Neural progenitor cell (in vitro differentiated cells): Measurements from ENCODE around the gene NT5DC1. TPM values are rescaled to one million over a fixed set of nuclear protein-coding genes. Genes with fewer than 3 reads are reported as not detected.
A peak's percentile ranks its signal among the peaks of the same experiment; 100 is the strongest.

Experiments
- DNase-seq: peaks from one replicate; pipeline ENCODE4 v3.0.0-alpha.2; 2016; ENCODE audit warnings: low spot score
- H2AFZ ChIP-seq: fragments of 200-600 bp; sonication (generic); replicated peaks from 2 replicates; pipeline ENCODE4 v1.6.1; 2016; ENCODE audit warnings: antibody characterized with exemption
- H3F3A ChIP-seq: fragments of 200-600 bp; sonication (generic); 2 replicates; pipeline ENCODE4 v1.6.1; 2016; ENCODE audit warnings: antibody characterized with exemption, low read depth
- H3K27ac ChIP-seq: fragments of 200-600 bp; sonication (generic); 2 replicates; pipeline ENCODE4 v1.5.1; 2016; ENCODE audit warnings: mild to moderate bottlenecking
- H3K27me3 ChIP-seq: fragments of 200-600 bp; sonication (generic); 2 replicates; pipeline ENCODE4 v1.6.1; 2016; ENCODE audit warnings: mild to moderate bottlenecking, moderate library complexity
- H3K36me3 ChIP-seq: fragments of 200-600 bp; sonication (generic); 2 replicates; pipeline ENCODE4 v1.5.1; 2016
- H3K4me1 ChIP-seq: fragments of 200-600 bp; sonication (generic); 2 replicates; pipeline ENCODE4 v1.6.1; 2016; ENCODE audit warnings: mixed run types
- H3K4me2 ChIP-seq: fragments of 200-600 bp; sonication (generic); 2 replicates; pipeline ENCODE4 v1.6.1; 2016
- H3K4me3 ChIP-seq: fragments of 200-600 bp; sonication (generic); 2 replicates; pipeline ENCODE4 v1.5.1; 2016
- H3K79me2 ChIP-seq: fragments of 200-600 bp; sonication (generic); 2 replicates; pipeline ENCODE4 v1.6.1; 2016; ENCODE audit warnings: low read depth
- H3K9ac ChIP-seq: fragments of 200-600 bp; sonication (generic); 2 replicates; pipeline ENCODE4 v1.6.1; 2016
- H3K9me3 ChIP-seq: fragments of 200-600 bp; sonication (generic); 2 replicates; pipeline ENCODE4 v1.5.1; 2016; ENCODE audit warnings: low read depth
- H4K20me1 ChIP-seq: fragments of 200-600 bp; sonication (generic); 2 replicates; pipeline ENCODE4 v1.6.1; 2016; ENCODE audit warnings: low read depth
- H3K27ac Mint-ChIP-seq: 3 replicates; pipeline ENCODE4 v1.8.0; 2021; ENCODE audit warnings: mixed read lengths
- H3K27me3 Mint-ChIP-seq: 2 replicates; pipeline ENCODE4 v1.8.0; 2022; ENCODE audit warnings: low read depth, mild to moderate bottlenecking, inconsistent platforms, moderate library complexity, mixed read lengths; ENCODE audit not compliant: insufficient read depth
- H3K36me3 Mint-ChIP-seq: 3 replicates; pipeline ENCODE4 v1.8.0; 2021; ENCODE audit warnings: mixed read lengths
- H3K4me1 Mint-ChIP-seq: 3 replicates; pipeline ENCODE4 v1.8.0; 2021; ENCODE audit warnings: mixed read lengths
- H3K4me3 Mint-ChIP-seq: 3 replicates; pipeline ENCODE4 v1.8.0; 2021; ENCODE audit warnings: mild to moderate bottlenecking, moderate library complexity, mixed read lengths
- H3K9me3 Mint-ChIP-seq: 3 replicates; pipeline ENCODE4 v1.8.0; 2020; ENCODE audit warnings: mixed read lengths
- EZH2 ChIP-seq: fragments of 200-600 bp; sonication (generic); IDR thresholded peaks from 2 replicates; pipeline ENCODE4 v1.6.1; 2017; ENCODE audit warnings: antibody characterized with exemption, mild to moderate bottlenecking, moderate library complexity
- EZH2phosphoT487 ChIP-seq: fragments of 200-600 bp; sonication (generic); IDR thresholded peaks from 2 replicates; pipeline ENCODE4 v1.6.1; 2017; ENCODE audit warnings: antibody characterized with exemption
- total RNA-seq: library from RNA; depleted of rRNA; stranded (reverse); fragments of >200 nt; gene quantifications from 2 replicates; pipeline ENCODE4 v1.2.3, GENCODE V29; 2015; ENCODE audit warnings: low replicate concordance
- TF ChIP-seq, protein P1 (sequence below): fragments of 200-600 bp; sonication (generic); IDR thresholded peaks from 2 replicates; pipeline ENCODE4 v1.5.1; 2017; ENCODE audit warnings: antibody characterized with exemption, mild to moderate bottlenecking

Gene NT5DC1
- total RNA-seq, 1 donor from 2014 or later = 19.3 TPM

DNA sequence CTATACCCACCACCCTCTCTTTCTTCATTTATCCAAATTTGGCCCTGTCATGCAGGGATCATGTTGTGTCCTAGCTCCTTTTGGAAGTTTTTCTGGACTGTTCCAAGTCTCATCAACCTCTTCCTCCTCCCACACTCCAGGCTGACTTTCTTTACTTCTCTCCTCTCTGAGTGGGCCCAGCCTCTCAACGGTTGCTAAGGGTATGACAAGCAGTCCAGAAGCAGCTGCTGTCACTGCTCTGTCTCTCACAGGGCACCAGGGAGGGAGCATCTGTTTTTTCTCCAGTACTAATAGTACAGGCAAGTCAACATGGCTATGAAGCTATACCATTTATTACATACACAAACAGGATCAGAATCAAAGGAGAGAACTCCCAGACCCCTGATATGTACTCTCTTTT is 8.2 kb downstream of the NT5DC1 start:
- Mint-ChIP-seq H3K27ac (no peak overlapping the region), H3K4me3 (no peak overlapping the region), H3K9me3 (no peaks in the 10 kb centered on the region), H3K27me3 (no peaks in the 10 kb centered on the region), H3K36me3 (peaks cover 15% of the 10 kb centered on the region), H3K4me1 (no peaks in the 10 kb centered on the region)
- no peak overlapping the region for H3K9ac ChIP-seq
- H3K4me2 ChIP-seq = no peak overlapping the region
- H2AFZ ChIP-seq = no peak overlapping the region
- TF ChIP-seq EZH2phosphoT487 (no peak), EZH2 (no peak)
- peaks cover 32% of the 10 kb centered on the region for H3K79me2 ChIP-seq
- H3K27ac ChIP-seq = no peak overlapping the region
- H3F3A ChIP-seq = peaks cover 13% of the 10 kb centered on the region
- peaks cover 32% of the 10 kb centered on the region for H3K4me1 ChIP-seq
- DNase-seq = no peak
- H3K4me3 ChIP-seq = no peak overlapping the region
- no peaks in the 10 kb centered on the region for H4K20me1 ChIP-seq
- no peaks in the 10 kb centered on the region for H3K9me3 ChIP-seq
- no peaks in the 10 kb centered on the region for H3K36me3 ChIP-seq
- no peaks in the 10 kb centered on the region for H3K27me3 ChIP-seq

DNA sequence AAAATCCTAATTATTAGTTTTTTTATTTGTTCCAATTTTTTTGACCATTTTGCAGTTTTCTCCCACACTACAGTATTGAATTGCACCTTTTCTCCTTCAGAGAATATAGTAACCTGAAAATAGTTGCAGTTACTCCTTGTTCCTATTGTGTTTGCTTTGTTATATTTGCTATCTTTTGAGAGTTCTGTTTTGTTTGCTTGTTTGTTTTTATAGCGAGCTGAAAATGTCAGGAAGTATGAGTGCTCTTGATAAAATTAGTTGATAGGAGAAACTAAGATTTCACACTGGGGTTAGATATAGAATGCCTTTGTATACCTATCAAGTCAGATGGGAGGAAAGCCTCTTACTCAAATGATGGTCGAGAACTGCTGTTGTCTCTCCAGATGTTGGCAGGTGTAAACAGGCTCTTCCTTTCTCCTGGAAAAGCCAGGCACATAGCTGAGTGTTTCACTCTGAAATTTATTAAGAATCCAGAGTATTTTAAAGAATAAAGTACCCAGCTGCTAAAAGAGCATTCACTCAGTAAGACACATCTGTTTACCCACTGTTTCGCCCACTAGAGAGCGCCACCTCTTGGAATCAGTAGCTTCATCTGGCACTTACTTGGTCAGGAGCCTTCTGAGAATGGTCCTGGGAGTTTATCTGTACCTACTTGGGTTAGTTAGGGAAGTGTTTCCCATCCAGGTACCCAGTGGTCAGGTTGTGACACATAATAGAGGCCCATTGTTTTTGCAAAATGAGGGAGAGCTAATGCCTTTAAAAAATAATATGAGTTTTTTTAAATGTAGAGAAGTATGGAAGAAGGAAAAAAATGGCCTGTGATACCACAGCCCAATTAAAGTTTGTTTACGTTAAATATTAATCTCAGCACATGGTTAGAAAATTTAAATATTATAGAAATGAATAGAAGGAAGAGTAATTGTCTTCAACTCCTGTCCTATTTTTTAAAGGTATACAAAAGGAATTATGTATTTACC is 11.2 kb downstream of the NT5DC1 start:
- Histone ChIP-seq H3K27me3 (no peaks in the 10 kb centered on the region), H3K27ac (no peak overlapping the region), H3K9me3 (no peaks in the 10 kb centered on the region), H3K4me2 (no peak overlapping the region), H3K36me3 (peaks cover 1% of the 10 kb centered on the region), H3K9ac (no peak overlapping the region), H3K79me2 (peaks cover 5% of the 10 kb centered on the region), H2AFZ (no peak overlapping the region), H3F3A (peaks cover 2% of the 10 kb centered on the region), H4K20me1 (no peaks in the 10 kb centered on the region), H3K4me3 (no peak overlapping the region), H3K4me1 (peaks cover 5% of the 10 kb centered on the region)
- Mint-ChIP-seq H3K27me3 (no peaks in the 10 kb centered on the region), H3K36me3 (peaks cover 16% of the 10 kb centered on the region), H3K9me3 (no peaks in the 10 kb centered on the region), H3K4me1 (no peaks in the 10 kb centered on the region), H3K4me3 (no peak overlapping the region), H3K27ac (no peak overlapping the region)
- TF ChIP-seq EZH2phosphoT487 = no peak
- TF ChIP-seq, protein P1, sequence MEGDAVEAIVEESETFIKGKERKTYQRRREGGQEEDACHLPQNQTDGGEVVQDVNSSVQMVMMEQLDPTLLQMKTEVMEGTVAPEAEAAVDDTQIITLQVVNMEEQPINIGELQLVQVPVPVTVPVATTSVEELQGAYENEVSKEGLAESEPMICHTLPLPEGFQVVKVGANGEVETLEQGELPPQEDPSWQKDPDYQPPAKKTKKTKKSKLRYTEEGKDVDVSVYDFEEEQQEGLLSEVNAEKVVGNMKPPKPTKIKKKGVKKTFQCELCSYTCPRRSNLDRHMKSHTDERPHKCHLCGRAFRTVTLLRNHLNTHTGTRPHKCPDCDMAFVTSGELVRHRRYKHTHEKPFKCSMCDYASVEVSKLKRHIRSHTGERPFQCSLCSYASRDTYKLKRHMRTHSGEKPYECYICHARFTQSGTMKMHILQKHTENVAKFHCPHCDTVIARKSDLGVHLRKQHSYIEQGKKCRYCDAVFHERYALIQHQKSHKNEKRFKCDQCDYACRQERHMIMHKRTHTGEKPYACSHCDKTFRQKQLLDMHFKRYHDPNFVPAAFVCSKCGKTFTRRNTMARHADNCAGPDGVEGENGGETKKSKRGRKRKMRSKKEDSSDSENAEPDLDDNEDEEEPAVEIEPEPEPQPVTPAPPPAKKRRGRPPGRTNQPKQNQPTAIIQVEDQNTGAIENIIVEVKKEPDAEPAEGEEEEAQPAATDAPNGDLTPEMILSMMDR = peak; percentile 80
- DNase-seq = peak; percentile 66

DNA sequence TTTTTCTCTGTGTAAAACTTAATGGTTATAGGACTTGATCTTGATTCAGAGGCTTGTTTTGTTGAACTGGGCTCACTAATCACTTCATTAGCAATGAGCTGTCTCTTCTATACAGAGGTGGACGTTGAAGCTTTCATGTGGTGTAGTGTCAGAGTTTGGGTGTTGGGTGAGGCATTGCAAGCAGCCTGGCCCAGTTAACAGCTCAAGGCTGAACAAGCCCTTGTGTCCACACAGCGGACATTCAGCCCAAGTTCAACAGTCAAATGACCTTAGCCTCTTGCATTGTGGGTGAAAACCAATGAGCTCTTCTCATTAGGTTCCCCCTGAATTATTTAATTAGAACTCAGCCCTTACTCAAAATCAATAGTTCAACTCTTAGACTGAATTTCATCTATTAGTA is 12.7 kb downstream of the NT5DC1 start:
- H3K36me3 Mint-ChIP-seq = peaks cover 16% of the 10 kb centered on the region
- no peak overlapping the region for H3K4me3 Mint-ChIP-seq

More for the DNA sequence above, 12.7 kb downstream of the NT5DC1 start:
- Histone ChIP-seq H3K4me1 (no peaks in the 10 kb centered on the region), H3K79me2 (no peaks in the 10 kb centered on the region), H3K9me3 (no peaks in the 10 kb centered on the region), H4K20me1 (no peaks in the 10 kb centered on the region), H2AFZ (no peak overlapping the region), H3K27me3 (no peaks in the 10 kb centered on the region), H3K4me3 (no peak overlapping the region), H3F3A (no peaks in the 10 kb centered on the region), H3K27ac (no peak overlapping the region), H3K4me2 (no peak overlapping the region), H3K36me3 (peaks cover 5% of the 10 kb centered on the region), H3K9ac (no peak overlapping the region)
- H3K27ac Mint-ChIP-seq = no peak overlapping the region
- H3K4me1 Mint-ChIP-seq = no peaks in the 10 kb centered on the region
- TF ChIP-seq EZH2 (no peak), EZH2phosphoT487 (no peak)
- TF ChIP-seq, protein P1 = no peak
- no peak for DNase-seq
- H3K27me3 Mint-ChIP-seq = no peaks in the 10 kb centered on the region
- no peaks in the 10 kb centered on the region for H3K9me3 Mint-ChIP-seq
